ENCODE measurements around the gene CHFR.
"Not testable (repeated sequence)": the region's sequence is repeated elsewhere in the genome, so short reads cannot be mapped to it uniquely, and the experiment has no call there.

CHFR gene

GRCh38 chr12:132874620-132875019, 12.8 kb downstream of the CHFR start:
- FAIRE-seq; DNase-seq (ENCODE audit: low spot score): not testable (repeated sequence)

GRCh38 chr12:132874175-132874574, 13.2 kb downstream of the CHFR start:
- FAIRE-seq (no peak), DNase-seq (ENCODE audit: low spot score) (no peak)

- FAIRE-seq (no peak), DNase-seq (ENCODE audit: low spot score) (no peak)
These were observed 13.7 kb downstream of the CHFR start for GRCh38 chr12:132873724-132874123.

- FAIRE-seq, result no peak
- no peak for DNase-seq (ENCODE audit: low spot score)
These were observed 14.4 kb downstream of the CHFR start for GRCh38 chr12:132872975-132873421.

- DNase-seq (ENCODE audit: low spot score), result no peak
- no peak for FAIRE-seq
These were observed 15.1 kb downstream of the CHFR start for GRCh38 chr12:132872073-132872855.

- no peak for FAIRE-seq
- DNase-seq (ENCODE audit: low spot score), result no peak
These were observed 17.9 kb downstream of the CHFR start for GRCh38 chr12:132869551-132869950.

GRCh38 chr12:132866251-132866828, 21.1 kb downstream of the CHFR start:
- FAIRE-seq (peak; percentile 95), DNase-seq (ENCODE audit: low spot score) (no peak)

- FAIRE-seq, result no peak
- no peak for DNase-seq (ENCODE audit: low spot score)
These were observed 25.8 kb downstream of the CHFR start for GRCh38 chr12:132861558-132861957.

GRCh38 chr12:132858718-132859266, 28.6 kb downstream of the CHFR start:
- FAIRE-seq (peak; percentile 32), DNase-seq (ENCODE audit: low spot score) (no peak)

GRCh38 chr12:132857019-132857418, 30.4 kb downstream of the CHFR start:
- not testable (repeated sequence) for FAIRE-seq; DNase-seq (ENCODE audit: low spot score)

- FAIRE-seq (no peak), DNase-seq (ENCODE audit: low spot score) (no peak)
These were observed 30.8 kb downstream of the CHFR start for GRCh38 chr12:132856581-132856980.

- not testable (repeated sequence) for FAIRE-seq; DNase-seq (ENCODE audit: low spot score)
These were observed 32.2 kb downstream of the CHFR start for GRCh38 chr12:132855211-132855610.

- FAIRE-seq, result no peak
- DNase-seq (ENCODE audit: low spot score), result no peak
These were observed 33.9 kb downstream of the CHFR start for GRCh38 chr12:132853285-132854092.

- DNase-seq (ENCODE audit: low spot score), result no peak
- FAIRE-seq, result no peak
These were observed 34.9 kb downstream of the CHFR start for GRCh38 chr12:132852496-132852895.

GRCh38 chr12:132851465-132851864, 35.9 kb downstream of the CHFR start:
- no peak for DNase-seq (ENCODE audit: low spot score)
- no peak for FAIRE-seq

GRCh38 chr12:132850291-132850690, 37.1 kb downstream of the CHFR start:
- DNase-seq (ENCODE audit: low spot score) (no peak), FAIRE-seq (no peak)

- FAIRE-seq, result no peak
- no peak for DNase-seq (ENCODE audit: low spot score)
These were observed 38.9 kb downstream of the CHFR start for GRCh38 chr12:132848521-132848920.

GRCh38 chr12:132847363-132848356, 39.7 kb downstream of the CHFR start:
- no peak for FAIRE-seq

GRCh38 chr12:132844681-132845080, 42.7 kb downstream of the CHFR start:
- not testable (repeated sequence) for FAIRE-seq; DNase-seq (ENCODE audit: low spot score)

More at GRCh38 chr12:132847363-132848356, 39.7 kb downstream of the CHFR start:
- DNase-seq (ENCODE audit: low spot score), result no peak

GRCh38 chr12:132842449-132843045, 44.9 kb downstream of the CHFR start:
- DNase-seq (ENCODE audit: low spot score) (no peak), FAIRE-seq (no peak)

Measured in urothelium cell line (cell line).